ENCODE data around the gene CAV1. TPM values are rescaled to one million over a fixed set of nuclear protein-coding genes. Genes with fewer than 3 reads are reported as not detected.

Gene CAV1
- total and polyA plus RNA-seq, 4 donors: 121 to 616 (median 323) TPM

DNA sequence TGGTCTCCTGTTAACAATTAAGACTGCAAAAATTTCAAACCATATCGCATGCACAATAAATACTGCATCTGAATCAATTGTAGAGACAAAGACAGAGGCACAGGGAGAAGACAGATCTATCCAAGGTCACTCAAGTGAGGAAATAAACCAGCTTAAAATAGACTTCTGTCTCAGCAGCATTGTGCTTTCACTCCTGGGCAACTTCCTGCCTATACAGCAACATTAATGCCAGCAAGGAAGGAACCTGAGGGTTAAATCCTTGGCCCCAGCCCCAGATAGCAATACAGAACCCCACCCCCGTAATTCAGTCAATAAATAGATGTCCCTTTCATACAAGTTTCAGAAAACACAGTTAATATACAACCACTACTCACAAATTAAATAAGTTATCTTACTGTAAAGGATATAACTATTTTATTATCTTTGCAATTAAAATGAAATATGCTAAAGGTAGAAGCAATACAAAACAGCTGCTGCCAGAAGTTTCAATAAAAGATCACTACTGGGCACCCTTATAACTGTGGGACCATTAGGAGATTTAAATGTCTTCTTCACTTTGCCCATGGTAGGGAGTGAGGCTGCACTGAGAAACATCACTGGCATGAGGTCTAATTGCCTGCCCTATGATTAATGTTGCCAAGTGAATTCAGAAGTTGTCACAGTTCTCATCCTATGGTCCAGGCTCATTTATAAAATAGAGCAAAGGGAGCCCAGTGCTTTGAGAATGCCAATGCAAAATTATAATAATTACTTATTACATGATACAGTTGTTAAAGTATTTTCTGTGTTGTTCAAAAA lies 49.4 kb downstream of the CAV1 start:
- ATAC-seq (ENCODE audit: insufficient read depth, low FRiP score) (no peak), DNase-seq (peak in 1 of 3 donors; percentile 48)
- Histone ChIP-seq H3K27ac (ENCODE audit: low read depth in 1 of 2, low read length in 1 of 2) (peak overlapping the region in 1 of 2 donors; percentile 74), H3K36me3 (ENCODE audit: control insufficient read depth in 4 of 4, insufficient read depth in 4 of 4, low read length in 4 of 4) (no peaks in the 10 kb centered on the region), H3K9me3 (ENCODE audit: control insufficient read depth in 4 of 4, insufficient read depth in 3 of 4, low read length in 3 of 4) (no peaks in the 10 kb centered on the region), H3K4me3 (no peak overlapping the region), H3K9ac (ENCODE audit: insufficient read depth in 1 of 2, low read length in 2 of 2) (no peak overlapping the region), H3K27me3 (ENCODE audit: control insufficient read depth in 3 of 3, insufficient read depth in 3 of 3, low read length in 2 of 3) (no peaks in the 10 kb centered on the region), H3K4me1 (ENCODE audit: control insufficient read depth in 5 of 5, insufficient read depth in 5 of 5, low read length in 5 of 5) (peaks cover 4 to 23% (median 15%) of the 10 kb centered on the region in 5 donors)
- TF ChIP-seq, protein P1, sequence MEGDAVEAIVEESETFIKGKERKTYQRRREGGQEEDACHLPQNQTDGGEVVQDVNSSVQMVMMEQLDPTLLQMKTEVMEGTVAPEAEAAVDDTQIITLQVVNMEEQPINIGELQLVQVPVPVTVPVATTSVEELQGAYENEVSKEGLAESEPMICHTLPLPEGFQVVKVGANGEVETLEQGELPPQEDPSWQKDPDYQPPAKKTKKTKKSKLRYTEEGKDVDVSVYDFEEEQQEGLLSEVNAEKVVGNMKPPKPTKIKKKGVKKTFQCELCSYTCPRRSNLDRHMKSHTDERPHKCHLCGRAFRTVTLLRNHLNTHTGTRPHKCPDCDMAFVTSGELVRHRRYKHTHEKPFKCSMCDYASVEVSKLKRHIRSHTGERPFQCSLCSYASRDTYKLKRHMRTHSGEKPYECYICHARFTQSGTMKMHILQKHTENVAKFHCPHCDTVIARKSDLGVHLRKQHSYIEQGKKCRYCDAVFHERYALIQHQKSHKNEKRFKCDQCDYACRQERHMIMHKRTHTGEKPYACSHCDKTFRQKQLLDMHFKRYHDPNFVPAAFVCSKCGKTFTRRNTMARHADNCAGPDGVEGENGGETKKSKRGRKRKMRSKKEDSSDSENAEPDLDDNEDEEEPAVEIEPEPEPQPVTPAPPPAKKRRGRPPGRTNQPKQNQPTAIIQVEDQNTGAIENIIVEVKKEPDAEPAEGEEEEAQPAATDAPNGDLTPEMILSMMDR (IDR thresholded peaks at IDR 0.05; ENCODE audit: control extremely low read depth, extremely low read depth): no peak
- WGBS, 2 donors: 45 to 63% methylated on average over 2 of the region's 2 CpGs

DNA sequence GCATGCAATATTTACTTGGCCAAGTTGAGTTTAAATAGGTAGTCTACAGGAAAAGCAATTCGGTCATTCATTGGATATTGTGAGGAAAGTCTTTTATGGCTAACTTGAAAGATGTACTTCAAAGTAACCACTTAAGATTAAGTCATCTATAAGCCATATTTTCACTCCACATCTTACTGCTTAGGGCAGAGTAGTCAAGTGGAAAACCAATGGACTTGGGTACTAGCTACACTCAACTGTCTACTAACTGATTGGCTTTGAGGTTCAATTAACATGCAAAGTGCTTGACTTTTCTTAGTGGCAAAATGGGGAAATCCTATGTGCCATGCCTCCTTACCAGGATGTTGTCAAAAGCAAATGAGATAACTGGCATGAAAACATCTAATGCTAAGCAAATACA lies 51.0 kb downstream of the CAV1 start:
- ATAC-seq (ENCODE audit: insufficient read depth, low FRiP score): no peak
- peaks cover 5 to 23% (median 15%) of the 10 kb centered on the region in 5 donors for H3K4me1 ChIP-seq (ENCODE audit: control insufficient read depth in 5 of 5, insufficient read depth in 5 of 5, low read length in 5 of 5)
- no peaks in the 10 kb centered on the region for H3K9me3 ChIP-seq (ENCODE audit: control insufficient read depth in 4 of 4, insufficient read depth in 3 of 4, low read length in 3 of 4)
- no peaks in the 10 kb centered on the region for H3K36me3 ChIP-seq (ENCODE audit: control insufficient read depth in 4 of 4, insufficient read depth in 4 of 4, low read length in 4 of 4)
- H3K27me3 ChIP-seq (ENCODE audit: control insufficient read depth in 3 of 3, insufficient read depth in 3 of 3, low read length in 2 of 3): no peaks in the 10 kb centered on the region
- no peak overlapping the region for H3K9ac ChIP-seq (ENCODE audit: insufficient read depth in 1 of 2, low read length in 2 of 2)
- WGBS, 2 donors: 67 to 93% methylated on average over 1 of the region's 1 CpG
- H3K27ac ChIP-seq (ENCODE audit: low read depth in 1 of 2, low read length in 1 of 2): no peak overlapping the region
- TF ChIP-seq, protein P1 (IDR thresholded peaks at IDR 0.05; ENCODE audit: control extremely low read depth, extremely low read depth): no peak
- no peak for DNase-seq
- no peak overlapping the region for H3K4me3 ChIP-seq

DNA sequence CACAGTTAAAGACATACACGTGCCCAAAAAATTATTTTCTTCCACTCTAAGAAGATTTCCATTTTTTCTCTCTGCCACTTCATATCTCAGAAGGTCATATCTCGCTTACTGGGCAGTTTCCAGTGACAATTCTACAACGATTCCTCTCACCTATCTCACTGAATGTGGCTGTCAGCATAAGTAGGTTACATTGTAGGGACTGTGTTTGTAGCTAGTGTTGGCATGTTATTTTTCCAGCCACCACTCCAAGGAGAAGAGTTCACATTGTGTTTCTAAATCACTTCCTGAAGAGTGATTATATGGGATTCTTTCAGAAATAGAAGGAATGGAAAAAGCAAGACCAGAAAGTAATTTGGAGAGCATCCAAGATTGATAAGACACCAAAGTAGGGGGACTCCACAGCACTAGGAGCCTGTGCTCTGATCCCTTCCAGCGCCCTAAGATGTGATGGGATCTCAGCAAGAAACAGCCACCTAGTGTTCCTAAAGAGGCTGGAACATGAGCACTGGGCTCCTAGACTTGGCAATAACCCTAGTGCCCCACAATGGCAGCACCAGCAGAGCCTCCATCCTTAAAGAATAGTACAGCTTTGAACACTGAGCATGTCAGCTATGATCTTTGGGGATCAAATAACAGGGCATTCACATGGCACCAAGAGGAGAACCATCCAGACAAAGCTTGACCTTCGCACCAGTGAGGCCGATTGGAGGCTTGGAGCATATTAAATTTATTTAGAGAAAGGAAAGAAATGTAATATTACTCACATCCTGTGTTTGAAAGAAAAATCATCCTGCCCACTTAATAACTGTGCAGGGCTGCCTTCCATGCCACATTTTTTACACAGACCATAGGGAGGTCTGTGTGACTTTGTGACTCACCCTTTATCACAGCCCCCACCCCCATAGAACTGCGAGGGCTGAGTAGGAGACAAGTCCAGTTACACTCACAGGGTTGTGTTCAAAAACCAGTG lies 51.8 kb downstream of the CAV1 start:
- no peaks in the 10 kb centered on the region for H3K27me3 ChIP-seq (ENCODE audit: control insufficient read depth in 3 of 3, insufficient read depth in 3 of 3, low read length in 2 of 3)
- no peaks in the 10 kb centered on the region for H3K36me3 ChIP-seq (ENCODE audit: control insufficient read depth in 4 of 4, insufficient read depth in 4 of 4, low read length in 4 of 4)
- WGBS, 2 donors: 75 to 85% methylated on average over 7 of the region's 7 CpGs
- H3K9ac ChIP-seq (ENCODE audit: insufficient read depth in 1 of 2, low read length in 2 of 2): no peak overlapping the region
- no peak overlapping the region for H3K4me3 ChIP-seq
- H3K4me1 ChIP-seq (ENCODE audit: control insufficient read depth in 5 of 5, insufficient read depth in 5 of 5, low read length in 5 of 5): peaks cover 5 to 21% (median 15%) of the 10 kb centered on the region in 5 donors
- TF ChIP-seq, protein P1 (IDR thresholded peaks at IDR 0.05; ENCODE audit: control extremely low read depth, extremely low read depth): no peak
- DNase-seq (no peak), ATAC-seq (ENCODE audit: insufficient read depth, low FRiP score) (peak; percentile 44)
- peak overlapping the region; percentile 73 to 76 for H3K27ac ChIP-seq (ENCODE audit: low read depth in 1 of 2, low read length in 1 of 2)
- peaks cover 0 to 1% (median 0%) of the 10 kb centered on the region in 4 donors for H3K9me3 ChIP-seq (ENCODE audit: control insufficient read depth in 4 of 4, insufficient read depth in 3 of 4, low read length in 3 of 4)

Measured in lung (tissue), 12 donors.